Nephron progenitor cell (in vitro differentiated cells): ENCODE results near the gene SIGMAR1.
A peak's percentile ranks its signal among the peaks of the same experiment; 100 is the strongest.

Experiments used
- DNase-seq: peaks from one replicate; pipeline ENCODE4 v3.0.0; 2021
- H3K27ac Mint-ChIP-seq: 2 replicates; pipeline ENCODE4 v1.8.0; 2021; ENCODE audit warnings: mild to moderate bottlenecking, moderate library complexity, mixed read lengths
- H3K27me3 Mint-ChIP-seq: 2 replicates; pipeline ENCODE4 v1.8.0; 2021; ENCODE audit warnings: mild to moderate bottlenecking, low read depth, mixed read lengths; ENCODE audit not compliant: poor library complexity
- H3K36me3 Mint-ChIP-seq: 2 replicates; pipeline ENCODE4 v1.8.0; 2021; ENCODE audit warnings: low read depth, mixed read lengths
- H3K4me1 Mint-ChIP-seq: 2 replicates; pipeline ENCODE4 v1.8.0; 2021; ENCODE audit warnings: mixed read lengths
- H3K4me3 Mint-ChIP-seq: 2 replicates; pipeline ENCODE4 v1.8.0; 2021; ENCODE audit warnings: mild to moderate bottlenecking, moderate library complexity, mixed read lengths
- H3K9me3 Mint-ChIP-seq: 2 replicates; pipeline ENCODE4 v1.8.0; 2021; ENCODE audit warnings: mild to moderate bottlenecking, moderate library complexity, mixed read lengths
- TF ChIP-seq, protein P1 (sequence below): fragments of 200-600 bp; sonication (generic); IDR thresholded peaks from 2 replicates; pipeline ENCODE4 v1.5.0; 2021; ENCODE audit warnings: antibody characterized with exemption

SIGMAR1 gene

DNA sequence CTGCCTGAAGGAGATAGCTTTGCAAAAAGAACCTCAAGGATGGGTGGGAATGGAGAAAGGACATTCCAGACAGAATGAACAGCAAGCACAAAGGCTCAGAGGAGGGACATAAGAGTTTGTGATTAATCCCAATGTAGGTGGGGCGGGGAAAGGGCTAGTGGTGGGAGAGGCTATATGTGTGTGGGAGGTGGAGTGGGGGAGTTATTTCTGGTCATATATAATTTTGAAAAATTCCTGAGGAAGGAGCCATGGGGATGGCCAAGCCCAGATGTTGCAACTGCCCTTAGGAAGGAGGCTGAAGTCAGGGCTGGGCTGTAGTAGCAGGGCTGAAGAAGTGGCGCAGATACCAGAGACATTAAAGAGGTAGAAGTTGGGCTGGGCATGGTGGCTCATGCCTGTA lies 38.3 kb upstream of the SIGMAR1 start:
- Mint-ChIP-seq H3K27ac (no peak overlapping the region), H3K27me3 (no peaks in the 10 kb centered on the region), H3K9me3 (no peaks in the 10 kb centered on the region), H3K36me3 (peaks cover 23% of the 10 kb centered on the region), H3K4me3 (no peak overlapping the region), H3K4me1 (peaks cover 11% of the 10 kb centered on the region)
- TF ChIP-seq, protein P1, sequence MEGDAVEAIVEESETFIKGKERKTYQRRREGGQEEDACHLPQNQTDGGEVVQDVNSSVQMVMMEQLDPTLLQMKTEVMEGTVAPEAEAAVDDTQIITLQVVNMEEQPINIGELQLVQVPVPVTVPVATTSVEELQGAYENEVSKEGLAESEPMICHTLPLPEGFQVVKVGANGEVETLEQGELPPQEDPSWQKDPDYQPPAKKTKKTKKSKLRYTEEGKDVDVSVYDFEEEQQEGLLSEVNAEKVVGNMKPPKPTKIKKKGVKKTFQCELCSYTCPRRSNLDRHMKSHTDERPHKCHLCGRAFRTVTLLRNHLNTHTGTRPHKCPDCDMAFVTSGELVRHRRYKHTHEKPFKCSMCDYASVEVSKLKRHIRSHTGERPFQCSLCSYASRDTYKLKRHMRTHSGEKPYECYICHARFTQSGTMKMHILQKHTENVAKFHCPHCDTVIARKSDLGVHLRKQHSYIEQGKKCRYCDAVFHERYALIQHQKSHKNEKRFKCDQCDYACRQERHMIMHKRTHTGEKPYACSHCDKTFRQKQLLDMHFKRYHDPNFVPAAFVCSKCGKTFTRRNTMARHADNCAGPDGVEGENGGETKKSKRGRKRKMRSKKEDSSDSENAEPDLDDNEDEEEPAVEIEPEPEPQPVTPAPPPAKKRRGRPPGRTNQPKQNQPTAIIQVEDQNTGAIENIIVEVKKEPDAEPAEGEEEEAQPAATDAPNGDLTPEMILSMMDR, result no peak
- no peak for DNase-seq

DNA sequence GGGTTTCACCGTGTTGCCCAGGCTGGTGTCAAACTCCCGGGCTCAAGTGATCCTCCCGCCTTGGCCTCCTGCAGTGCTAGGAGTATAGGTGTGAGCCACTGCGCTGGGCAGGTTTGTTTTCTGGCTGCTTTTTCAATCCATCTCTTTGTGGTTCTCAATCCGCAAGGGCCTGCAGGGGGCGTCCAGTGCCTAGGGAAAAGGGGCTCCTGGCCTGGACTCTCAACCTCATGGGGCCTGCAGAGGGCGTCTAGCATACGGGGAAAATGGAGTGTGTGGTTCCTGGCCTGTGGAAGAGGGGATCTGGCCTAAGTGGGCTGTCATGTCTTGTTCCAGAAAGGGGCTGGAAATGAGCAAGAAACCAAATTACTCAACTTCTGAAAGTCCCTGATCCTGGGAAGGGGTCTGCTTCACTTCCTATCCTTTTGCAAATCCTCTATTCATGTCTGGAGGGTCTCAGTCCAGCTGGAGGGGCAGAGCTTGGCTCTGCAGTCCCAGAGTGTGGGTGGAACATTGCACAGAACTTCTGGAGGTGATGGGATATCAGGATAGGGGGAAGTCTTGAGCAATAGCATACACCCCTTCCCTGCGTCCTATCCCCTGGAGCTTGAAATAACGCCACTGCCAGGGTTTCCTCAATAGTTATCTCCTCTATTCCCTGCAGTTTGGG lies 37.6 kb upstream of the SIGMAR1 start:
- Mint-ChIP-seq H3K27me3 (no peaks in the 10 kb centered on the region), H3K27ac (no peak overlapping the region), H3K36me3 (peaks cover 27% of the 10 kb centered on the region), H3K9me3 (no peaks in the 10 kb centered on the region), H3K4me1 (peaks cover 11% of the 10 kb centered on the region), H3K4me3 (no peak overlapping the region)
- TF ChIP-seq, protein P1, result peak; percentile 76
- DNase-seq, result peak; percentile 84

DNA sequence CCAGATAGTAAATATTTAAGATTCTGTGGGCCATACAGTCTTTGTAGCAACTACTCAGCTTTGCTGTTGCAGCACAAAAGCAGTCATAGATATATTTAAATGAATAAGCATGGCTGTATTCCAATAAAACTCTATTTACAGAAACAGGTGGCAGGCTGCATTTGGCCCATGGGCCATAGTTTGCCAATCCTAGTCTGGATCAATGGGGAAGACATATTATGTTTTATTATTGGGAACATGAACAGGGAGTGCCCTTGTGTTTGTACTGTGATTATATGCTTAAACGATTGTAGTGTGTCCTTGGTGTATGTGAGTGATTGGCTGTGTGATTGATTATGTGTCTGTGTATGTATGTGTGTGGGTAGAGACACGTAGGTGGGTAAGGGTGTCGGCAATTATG lies 36.9 kb upstream of the SIGMAR1 start:
- no peak for DNase-seq
- TF ChIP-seq, protein P1, result no peak
- peaks cover 11% of the 10 kb centered on the region for H3K4me1 Mint-ChIP-seq
- H3K4me3 Mint-ChIP-seq, result no peak overlapping the region
- H3K36me3 Mint-ChIP-seq, result peaks cover 32% of the 10 kb centered on the region
- no peaks in the 10 kb centered on the region for H3K27me3 Mint-ChIP-seq
- H3K9me3 Mint-ChIP-seq, result peaks cover 4% of the 10 kb centered on the region
- H3K27ac Mint-ChIP-seq, result no peak overlapping the region

DNA sequence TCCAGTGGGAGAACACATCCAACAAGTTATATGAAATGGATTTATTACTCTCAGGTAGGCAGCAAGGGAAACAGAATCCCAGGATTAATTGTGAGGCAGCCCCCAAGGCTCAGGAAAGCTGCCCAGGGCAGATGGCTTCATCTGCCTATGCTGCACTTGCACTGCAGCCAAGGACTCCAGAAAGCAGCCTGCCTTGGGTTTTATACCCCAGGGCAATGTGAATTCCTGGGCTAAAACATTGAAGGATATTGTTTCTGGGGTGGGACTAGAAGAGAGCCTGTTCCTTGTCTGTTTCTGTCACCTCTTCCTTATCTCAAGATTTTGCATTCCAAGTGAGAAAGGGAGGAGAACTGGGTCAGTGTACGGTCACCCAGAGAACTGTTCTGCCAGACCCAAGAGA lies 33.7 kb upstream of the SIGMAR1 start:
- TF ChIP-seq, protein P1, result no peak
- H3K36me3 Mint-ChIP-seq, result peaks cover 42% of the 10 kb centered on the region

DNA sequence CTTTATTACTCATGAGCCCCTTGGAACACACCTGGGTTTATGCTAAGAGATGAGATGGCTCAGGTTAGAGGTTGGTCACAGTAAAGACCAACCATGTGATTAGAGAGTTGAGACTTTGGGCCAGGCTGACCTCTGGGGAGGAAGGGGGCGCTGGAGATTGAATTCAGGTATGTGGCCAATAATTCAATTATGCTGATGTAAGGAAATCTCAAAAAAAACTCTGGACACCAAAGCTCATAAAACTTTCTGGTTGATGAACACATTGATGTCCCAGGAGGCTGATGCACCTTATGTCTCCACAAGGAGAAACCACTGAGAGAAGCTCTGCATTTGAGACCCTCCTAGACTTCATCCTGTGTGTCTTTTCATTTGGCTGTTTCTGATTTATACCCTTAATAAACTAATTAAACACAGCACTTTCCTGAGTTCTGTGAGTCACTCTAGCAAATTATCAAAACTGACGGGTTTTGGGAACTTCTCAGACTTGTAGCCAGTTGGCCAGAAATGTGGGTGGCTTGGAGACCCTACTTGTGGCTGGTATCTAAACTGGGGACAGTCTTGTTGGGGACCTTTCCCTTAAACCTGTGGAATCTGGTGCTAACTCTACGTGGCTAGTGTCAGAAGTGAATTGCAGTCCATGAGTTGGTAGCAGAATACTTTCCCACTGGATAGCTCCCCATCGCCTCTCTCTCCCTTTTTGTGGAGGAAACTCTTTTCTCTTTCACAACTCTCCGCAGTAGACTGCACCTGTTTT lies 32.4 kb upstream of the SIGMAR1 start:
- Mint-ChIP-seq H3K4me3 (no peak overlapping the region), H3K36me3 (peaks cover 42% of the 10 kb centered on the region), H3K27me3 (no peaks in the 10 kb centered on the region), H3K4me1 (peaks cover 24% of the 10 kb centered on the region), H3K9me3 (peaks cover 9% of the 10 kb centered on the region), H3K27ac (peak overlapping the region; percentile 27)
- no peak for DNase-seq
- TF ChIP-seq, protein P1, result no peak

More for the DNA sequence above, 33.7 kb upstream of the SIGMAR1 start:
- Mint-ChIP-seq H3K27me3 (no peaks in the 10 kb centered on the region), H3K9me3 (peaks cover 9% of the 10 kb centered on the region), H3K27ac (no peak overlapping the region), H3K4me3 (no peak overlapping the region), H3K4me1 (peaks cover 23% of the 10 kb centered on the region)
- no peak for DNase-seq
